ENCODE data around the gene DHRS12. TPM values are rescaled to one million over a fixed set of nuclear protein-coding genes. Genes with fewer than 3 reads are reported as not detected.

DHRS12 gene
- total and polyA plus RNA-seq, 2 experiments from 2014 or later = 5.5 to 15.7 TPM

DNA sequence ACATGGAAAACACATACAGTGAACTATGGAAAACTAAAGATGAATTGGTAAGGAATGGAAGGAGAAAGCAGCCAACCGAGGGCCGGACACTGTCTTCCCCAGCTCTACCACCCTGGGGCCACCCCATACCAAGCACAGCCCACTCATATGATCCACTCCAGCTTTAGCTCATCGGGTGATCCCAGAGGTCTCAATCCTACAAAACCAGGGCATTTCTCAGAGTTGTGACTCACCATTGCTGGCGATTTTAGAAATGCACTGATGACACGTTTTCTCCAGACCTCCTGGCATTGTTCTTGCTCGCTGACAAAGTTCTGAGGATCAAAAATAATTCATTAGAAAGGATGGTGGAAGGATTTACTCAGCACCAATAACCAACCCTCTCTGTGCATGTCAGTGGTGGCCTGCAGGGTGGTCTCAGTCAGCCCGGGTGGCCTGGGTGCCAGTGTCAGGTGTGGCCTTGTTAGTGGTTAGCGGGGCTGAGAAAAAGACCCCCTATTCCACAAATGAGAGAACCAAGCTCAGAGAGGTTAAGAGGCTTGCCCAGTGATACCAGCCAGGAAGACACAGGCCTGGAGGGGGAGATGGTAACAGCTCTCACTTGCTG, 34.4 kb upstream of the DHRS12 start:
- Histone ChIP-seq H3K36me3 (no peaks in the 10 kb centered on the region), H3K9me3 (ENCODE audit: low read depth) (no peaks in the 10 kb centered on the region), H3K27ac (no peak overlapping the region), H3K27me3 (no peaks in the 10 kb centered on the region), H3K4me3 (no peak overlapping the region), H3K4me1 (ENCODE audit: low read depth) (peaks cover 4% of the 10 kb centered on the region)
- DNase-seq (ENCODE audit: low read depth in 1 of 2, low spot score in 1 of 2) = peak in 1 of 2 donors; percentile 50
- TF ChIP-seq, protein P1, sequence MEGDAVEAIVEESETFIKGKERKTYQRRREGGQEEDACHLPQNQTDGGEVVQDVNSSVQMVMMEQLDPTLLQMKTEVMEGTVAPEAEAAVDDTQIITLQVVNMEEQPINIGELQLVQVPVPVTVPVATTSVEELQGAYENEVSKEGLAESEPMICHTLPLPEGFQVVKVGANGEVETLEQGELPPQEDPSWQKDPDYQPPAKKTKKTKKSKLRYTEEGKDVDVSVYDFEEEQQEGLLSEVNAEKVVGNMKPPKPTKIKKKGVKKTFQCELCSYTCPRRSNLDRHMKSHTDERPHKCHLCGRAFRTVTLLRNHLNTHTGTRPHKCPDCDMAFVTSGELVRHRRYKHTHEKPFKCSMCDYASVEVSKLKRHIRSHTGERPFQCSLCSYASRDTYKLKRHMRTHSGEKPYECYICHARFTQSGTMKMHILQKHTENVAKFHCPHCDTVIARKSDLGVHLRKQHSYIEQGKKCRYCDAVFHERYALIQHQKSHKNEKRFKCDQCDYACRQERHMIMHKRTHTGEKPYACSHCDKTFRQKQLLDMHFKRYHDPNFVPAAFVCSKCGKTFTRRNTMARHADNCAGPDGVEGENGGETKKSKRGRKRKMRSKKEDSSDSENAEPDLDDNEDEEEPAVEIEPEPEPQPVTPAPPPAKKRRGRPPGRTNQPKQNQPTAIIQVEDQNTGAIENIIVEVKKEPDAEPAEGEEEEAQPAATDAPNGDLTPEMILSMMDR (IDR thresholded peaks at IDR 0.05; ENCODE audit: low read depth, low read length) = no peak

DNA sequence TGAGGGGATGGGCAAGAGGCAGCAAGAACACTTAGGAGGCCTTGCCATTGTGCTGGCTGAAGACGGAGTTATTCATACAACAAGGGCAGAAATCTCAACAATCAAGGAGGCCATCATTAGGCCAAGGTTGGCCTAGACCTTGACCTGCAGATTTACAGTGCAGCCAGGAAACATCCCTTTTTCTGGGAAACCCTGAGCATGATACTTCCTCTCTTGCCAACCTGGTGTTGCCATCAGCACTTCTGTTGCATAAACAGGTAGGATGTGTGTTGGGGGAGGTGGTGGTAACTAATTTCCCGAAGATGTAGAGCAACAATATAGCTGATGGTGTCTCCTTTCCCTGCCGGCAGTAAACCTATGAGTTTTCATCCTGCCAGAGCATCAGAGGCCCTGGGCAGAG, 33.1 kb upstream of the DHRS12 start:
- no peaks in the 10 kb centered on the region for H3K9me3 ChIP-seq (ENCODE audit: low read depth)
- H3K27ac ChIP-seq = no peak overlapping the region
- TF ChIP-seq, protein P1 (IDR thresholded peaks at IDR 0.05; ENCODE audit: low read depth, low read length) = no peak
- no peaks in the 10 kb centered on the region for H3K36me3 ChIP-seq
- H3K27me3 ChIP-seq = no peaks in the 10 kb centered on the region
- no peak overlapping the region for H3K4me3 ChIP-seq
- no peak for DNase-seq (ENCODE audit: low read depth in 1 of 2, low spot score in 1 of 2)
- H3K4me1 ChIP-seq (ENCODE audit: low read depth) = peaks cover 4% of the 10 kb centered on the region

DNA sequence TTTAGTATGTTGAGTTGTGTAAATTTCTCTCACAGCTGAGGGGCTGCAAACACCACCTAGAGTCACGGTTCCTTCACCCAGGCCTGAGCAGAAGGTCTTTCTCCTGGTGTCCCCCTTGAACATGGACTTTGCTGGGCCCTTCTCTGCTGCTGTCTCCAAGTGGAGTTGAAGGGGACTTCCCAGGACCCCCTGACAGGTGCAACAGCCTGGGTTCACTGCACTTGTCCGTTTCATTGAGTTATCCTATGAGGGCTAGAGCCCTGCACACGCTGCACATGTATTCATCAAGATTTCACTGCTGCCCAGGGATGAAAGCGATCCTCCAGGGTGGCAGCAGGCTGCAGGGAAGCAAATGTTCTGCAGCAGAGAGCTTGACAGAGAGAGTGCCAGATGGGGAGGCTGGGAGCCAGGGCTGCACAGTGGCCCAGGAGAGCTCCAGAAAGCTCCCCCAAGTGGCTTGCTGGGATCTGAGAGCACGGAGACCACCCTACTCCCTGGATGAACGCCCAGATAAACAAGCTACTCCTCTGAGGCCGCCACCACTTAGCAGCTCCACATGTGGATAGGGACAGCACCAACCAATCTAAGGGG, 30.7 kb upstream of the DHRS12 start:
- Histone ChIP-seq H3K4me3 (no peak overlapping the region), H3K9me3 (ENCODE audit: low read depth) (no peaks in the 10 kb centered on the region), H3K27ac (no peak overlapping the region), H3K27me3 (no peaks in the 10 kb centered on the region), H3K36me3 (no peaks in the 10 kb centered on the region), H3K4me1 (ENCODE audit: low read depth) (no peaks in the 10 kb centered on the region)
- DNase-seq (ENCODE audit: low read depth in 1 of 2, low spot score in 1 of 2) = no peak
- TF ChIP-seq, protein P1 (IDR thresholded peaks at IDR 0.05; ENCODE audit: low read depth, low read length) = no peak

DNA sequence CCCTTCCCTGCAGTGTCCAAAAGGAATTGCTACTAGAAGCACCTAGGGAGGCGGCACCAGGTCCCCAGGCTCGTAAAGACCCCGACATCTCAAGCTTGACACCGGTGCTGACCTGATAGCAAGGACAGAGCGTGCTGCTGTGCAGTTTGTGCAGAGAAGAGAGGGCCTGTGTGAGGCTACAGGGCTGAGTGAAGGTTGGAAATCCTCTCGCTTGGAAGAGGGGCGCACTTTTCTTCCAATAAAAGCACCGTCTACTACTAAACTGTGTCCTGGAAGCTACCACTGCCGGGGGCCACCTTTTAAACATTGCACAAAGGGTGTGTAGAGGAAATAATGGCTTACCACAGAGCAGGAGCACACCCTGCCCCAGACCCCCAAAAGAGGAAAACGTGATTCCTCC, 30.0 kb upstream of the DHRS12 start:
- no peak overlapping the region for H3K4me3 ChIP-seq
- no peaks in the 10 kb centered on the region for H3K36me3 ChIP-seq
- no peaks in the 10 kb centered on the region for H3K4me1 ChIP-seq (ENCODE audit: low read depth)
- no peak overlapping the region for H3K27ac ChIP-seq
- DNase-seq (ENCODE audit: low read depth in 1 of 2, low spot score in 1 of 2) = no peak
- H3K9me3 ChIP-seq (ENCODE audit: low read depth) = no peaks in the 10 kb centered on the region
- H3K27me3 ChIP-seq = no peaks in the 10 kb centered on the region
- TF ChIP-seq, protein P1 (IDR thresholded peaks at IDR 0.05; ENCODE audit: low read depth, low read length) = no peak

DNA sequence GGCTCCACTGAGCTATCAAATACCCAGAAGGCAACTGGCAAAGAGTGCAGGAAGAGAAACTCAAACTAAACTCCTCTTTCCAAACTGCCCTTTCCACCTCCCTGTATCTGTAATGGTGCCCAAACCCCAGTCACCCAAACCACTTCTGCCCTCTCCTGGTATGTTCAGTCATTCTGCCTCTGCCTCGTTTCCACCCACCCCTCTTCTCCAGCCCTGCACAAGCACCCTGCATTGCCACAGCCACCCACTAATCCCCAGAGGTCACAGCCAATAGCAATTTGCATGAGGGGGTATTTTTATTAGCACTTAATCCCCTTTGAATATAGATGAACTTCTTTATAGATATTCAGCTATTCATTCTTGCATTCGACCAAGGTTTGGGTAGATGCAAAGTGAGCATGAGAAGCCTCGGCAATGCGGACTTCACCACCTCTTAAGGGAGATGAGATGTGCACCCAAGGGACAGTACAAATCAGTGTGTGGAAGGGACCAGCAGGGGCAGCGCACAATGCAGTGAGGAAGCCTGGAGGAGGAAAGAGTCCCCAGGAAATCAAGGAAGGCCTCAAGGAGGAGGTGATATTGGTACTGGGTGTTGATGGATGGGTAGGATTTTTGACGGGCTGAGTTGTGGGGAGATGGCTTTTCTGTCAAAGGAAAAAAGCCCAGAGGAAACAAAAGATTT, 28.6 kb upstream of the DHRS12 start:
- H3K4me1 ChIP-seq (ENCODE audit: low read depth) = no peaks in the 10 kb centered on the region
- no peaks in the 10 kb centered on the region for H3K36me3 ChIP-seq
- no peak overlapping the region for H3K27ac ChIP-seq
- peak; percentile 28 to 63 for DNase-seq (ENCODE audit: low read depth in 1 of 2, low spot score in 1 of 2)
- TF ChIP-seq, protein P1 (IDR thresholded peaks at IDR 0.05; ENCODE audit: low read depth, low read length) = peak; percentile 39
- H3K4me3 ChIP-seq = no peak overlapping the region
- no peaks in the 10 kb centered on the region for H3K27me3 ChIP-seq
- no peaks in the 10 kb centered on the region for H3K9me3 ChIP-seq (ENCODE audit: low read depth)
